ENCODE data around the gene AP1M1. TPM values are rescaled to one million over a fixed set of nuclear protein-coding genes. Genes with fewer than 3 reads are reported as not detected.

Gene AP1M1
- total RNA-seq, 2 donors from 2014 or later, result 54.8 to 70.2 TPM

DNA sequence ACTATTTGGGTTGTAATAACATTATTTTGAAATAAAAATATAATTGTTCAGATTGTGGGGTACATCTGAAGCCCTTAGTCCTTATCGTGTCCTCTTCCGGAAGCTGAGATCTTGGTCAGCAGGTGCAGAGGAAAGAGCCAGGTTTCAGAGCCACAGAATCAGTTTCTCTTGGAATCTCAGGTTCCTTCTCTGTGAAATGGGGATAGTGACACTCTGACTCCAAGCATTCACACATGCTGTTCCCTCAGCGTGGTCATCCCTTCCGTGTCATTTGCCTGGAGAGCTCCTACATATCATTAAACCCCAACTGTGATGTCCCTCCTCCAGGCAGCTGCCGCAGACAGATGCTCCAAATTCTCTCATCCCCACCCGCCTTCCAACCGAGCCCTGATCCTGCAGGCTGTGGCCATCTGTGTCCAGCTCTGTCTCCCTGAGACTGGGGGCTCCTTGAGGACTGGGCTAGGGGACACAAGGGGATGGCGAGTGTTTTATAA is 59.8 kb downstream of the AP1M1 start:
- H3K27me3 ChIP-seq, result no peaks in the 10 kb centered on the region
- H3K9me3 ChIP-seq, result no peaks in the 10 kb centered on the region
- no peaks in the 10 kb centered on the region for H3K36me3 ChIP-seq
- TF ChIP-seq, protein P1, sequence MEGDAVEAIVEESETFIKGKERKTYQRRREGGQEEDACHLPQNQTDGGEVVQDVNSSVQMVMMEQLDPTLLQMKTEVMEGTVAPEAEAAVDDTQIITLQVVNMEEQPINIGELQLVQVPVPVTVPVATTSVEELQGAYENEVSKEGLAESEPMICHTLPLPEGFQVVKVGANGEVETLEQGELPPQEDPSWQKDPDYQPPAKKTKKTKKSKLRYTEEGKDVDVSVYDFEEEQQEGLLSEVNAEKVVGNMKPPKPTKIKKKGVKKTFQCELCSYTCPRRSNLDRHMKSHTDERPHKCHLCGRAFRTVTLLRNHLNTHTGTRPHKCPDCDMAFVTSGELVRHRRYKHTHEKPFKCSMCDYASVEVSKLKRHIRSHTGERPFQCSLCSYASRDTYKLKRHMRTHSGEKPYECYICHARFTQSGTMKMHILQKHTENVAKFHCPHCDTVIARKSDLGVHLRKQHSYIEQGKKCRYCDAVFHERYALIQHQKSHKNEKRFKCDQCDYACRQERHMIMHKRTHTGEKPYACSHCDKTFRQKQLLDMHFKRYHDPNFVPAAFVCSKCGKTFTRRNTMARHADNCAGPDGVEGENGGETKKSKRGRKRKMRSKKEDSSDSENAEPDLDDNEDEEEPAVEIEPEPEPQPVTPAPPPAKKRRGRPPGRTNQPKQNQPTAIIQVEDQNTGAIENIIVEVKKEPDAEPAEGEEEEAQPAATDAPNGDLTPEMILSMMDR (IDR thresholded peaks at IDR 0.05), result no peak
- H3K4me1 ChIP-seq, result peaks cover 0 to 34% of the 10 kb centered on the region in 2 donors
- DNase-seq (ENCODE audit: low spot score), result no peak
- peak overlapping the region; percentile 67 to 85 for H3K27ac ChIP-seq
- H3K4me3 ChIP-seq, result no peak overlapping the region

DNA sequence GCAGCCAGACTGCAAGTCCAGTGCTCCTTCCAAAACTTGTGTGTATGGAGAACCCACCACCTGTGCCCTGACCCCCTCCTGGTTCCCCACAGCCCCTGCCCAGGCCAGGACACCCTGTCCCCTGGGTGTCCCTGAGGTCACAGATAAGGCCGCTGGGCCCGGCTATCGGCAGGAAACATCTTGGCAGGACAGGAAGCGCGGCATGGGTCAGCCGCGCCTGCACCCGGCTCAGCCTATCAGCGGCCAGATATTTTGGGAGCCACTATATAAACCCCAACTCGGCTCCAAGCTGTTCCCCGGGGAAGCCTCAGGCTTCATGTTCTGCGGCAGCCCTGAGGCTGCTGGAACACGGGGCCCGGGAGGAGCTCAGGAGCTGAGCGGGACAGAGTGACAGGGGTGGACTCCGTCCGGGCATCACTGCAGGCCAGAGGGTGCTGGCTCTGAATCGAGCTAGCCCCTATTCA is 60.8 kb downstream of the AP1M1 start:
- H3K4me1 ChIP-seq, result peaks cover 0 to 38% of the 10 kb centered on the region in 2 donors
- TF ChIP-seq, protein P1 (IDR thresholded peaks at IDR 0.05), result no peak
- H3K9me3 ChIP-seq, result no peaks in the 10 kb centered on the region
- DNase-seq (ENCODE audit: low spot score), result peak; percentile 85
- no peak overlapping the region for H3K4me3 ChIP-seq
- H3K27ac ChIP-seq, result peak overlapping the region; percentile 85 to 86
- no peaks in the 10 kb centered on the region for H3K27me3 ChIP-seq
- no peaks in the 10 kb centered on the region for H3K36me3 ChIP-seq

DNA sequence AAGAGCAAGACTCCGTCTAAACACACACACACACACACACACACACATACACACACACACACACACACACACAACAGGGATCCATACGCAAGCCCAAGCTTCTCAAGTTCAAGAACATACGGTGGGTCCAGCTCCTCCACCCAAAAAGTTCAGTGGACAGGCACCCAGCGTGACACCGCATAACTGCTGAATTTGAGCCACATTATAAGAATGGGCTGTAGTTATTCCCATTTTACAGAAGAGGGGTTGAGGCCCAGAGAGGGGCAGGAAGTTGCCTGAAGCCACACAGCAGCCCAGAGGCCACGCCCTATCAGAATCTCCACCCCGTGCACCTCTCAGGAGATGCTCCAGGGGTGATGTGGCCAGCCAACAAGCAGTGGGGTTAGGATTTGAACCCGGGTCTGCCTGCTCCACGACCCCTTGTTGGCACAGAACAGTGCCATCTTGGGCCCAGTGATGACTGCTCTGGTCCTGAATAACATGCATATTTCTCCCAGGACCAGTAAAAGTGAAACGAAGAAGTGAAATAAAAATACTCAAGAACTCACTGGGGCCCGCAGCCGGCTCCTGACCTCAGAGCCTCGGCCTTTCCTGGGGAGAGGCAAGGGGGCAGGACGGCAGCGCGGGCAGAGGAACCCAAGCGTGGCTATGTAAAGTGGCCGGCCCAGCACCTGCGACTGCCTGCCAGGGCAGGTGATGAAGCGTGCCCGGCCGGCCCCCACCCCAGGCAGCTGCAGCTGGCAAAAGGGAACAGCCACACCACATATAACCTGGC is 61.9 kb downstream of the AP1M1 start:
- peak overlapping the region; percentile 85 to 86 for H3K27ac ChIP-seq
- no peak for DNase-seq (ENCODE audit: low spot score)

DNA sequence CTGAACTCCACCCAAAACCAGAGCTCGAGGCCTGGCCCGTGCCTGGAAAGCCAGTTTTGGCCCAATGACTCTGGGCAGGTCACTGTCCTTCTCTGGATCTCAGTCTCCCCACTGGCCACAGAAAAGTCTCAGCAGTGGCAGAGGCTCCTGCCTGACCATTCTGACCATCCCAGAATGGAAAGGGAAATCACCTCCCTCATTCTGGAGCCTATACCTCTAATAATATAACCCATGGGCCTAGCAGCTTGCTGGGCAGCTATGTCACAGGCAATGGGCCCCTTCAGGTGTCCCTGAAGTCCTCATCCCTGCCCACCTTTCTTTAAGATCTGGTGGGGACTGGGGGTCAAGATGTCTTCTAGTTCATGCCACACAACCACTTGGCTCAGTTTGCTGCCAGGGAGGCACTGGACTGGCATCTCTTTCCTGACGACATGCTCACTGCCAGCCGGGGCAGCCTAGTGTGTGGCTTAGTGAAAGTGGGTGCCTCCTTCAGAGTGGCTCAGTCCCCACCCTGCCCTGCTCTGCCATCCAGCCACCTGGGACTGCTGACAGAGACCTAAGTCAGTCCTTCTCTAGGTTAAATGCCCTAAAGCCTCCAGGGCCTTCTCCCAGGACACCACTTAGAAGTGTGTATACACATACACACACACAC is 62.6 kb downstream of the AP1M1 start:
- H3K27ac ChIP-seq, result peak overlapping the region; percentile 85 to 86
- H3K27me3 ChIP-seq, result no peaks in the 10 kb centered on the region
- peaks cover 0 to 38% of the 10 kb centered on the region in 2 donors for H3K4me1 ChIP-seq

More for the DNA sequence above, 61.9 kb downstream of the AP1M1 start:
- Histone ChIP-seq H3K36me3 (no peaks in the 10 kb centered on the region), H3K4me3 (no peak overlapping the region), H3K27me3 (no peaks in the 10 kb centered on the region), H3K9me3 (no peaks in the 10 kb centered on the region), H3K4me1 (peaks cover 0 to 38% of the 10 kb centered on the region in 2 donors)
- TF ChIP-seq, protein P1 (IDR thresholded peaks at IDR 0.05), result no peak

DNA sequence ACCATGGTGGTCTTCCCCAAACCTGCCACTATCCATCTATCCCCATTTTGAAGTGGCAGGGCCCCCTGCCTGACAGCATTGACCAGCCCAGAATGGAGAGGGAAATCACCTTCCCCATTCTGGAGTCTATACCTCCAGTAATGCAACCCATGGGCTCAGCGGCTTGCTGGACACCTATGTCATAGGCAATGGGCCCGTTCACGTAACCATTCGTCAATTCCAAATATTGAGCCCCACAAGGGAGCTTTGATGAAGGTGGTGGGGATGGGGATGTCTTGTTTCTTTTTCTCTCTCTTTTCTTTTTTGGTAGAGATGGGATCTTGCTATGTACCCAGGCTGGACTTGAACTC is 63.1 kb downstream of the AP1M1 start:
- no peak for DNase-seq (ENCODE audit: low spot score)
- Histone ChIP-seq H3K4me1 (peaks cover 0 to 38% of the 10 kb centered on the region in 2 donors), H3K36me3 (no peaks in the 10 kb centered on the region), H3K9me3 (no peaks in the 10 kb centered on the region), H3K27ac (no peak overlapping the region), H3K27me3 (no peaks in the 10 kb centered on the region), H3K4me3 (no peak overlapping the region)
- TF ChIP-seq, protein P1 (IDR thresholded peaks at IDR 0.05), result no peak

More for the DNA sequence above, 62.6 kb downstream of the AP1M1 start:
- H3K36me3 ChIP-seq, result no peaks in the 10 kb centered on the region
- TF ChIP-seq, protein P1 (IDR thresholded peaks at IDR 0.05), result no peak
- H3K4me3 ChIP-seq, result no peak overlapping the region
- DNase-seq (ENCODE audit: low spot score), result no peak
- no peaks in the 10 kb centered on the region for H3K9me3 ChIP-seq

Measured in right atrium auricular region (tissue), 2 donors.